Daoy (cell line): ENCODE data around the gene XRCC3. TPM values are rescaled to one million over a fixed set of nuclear protein-coding genes. Genes with fewer than 3 reads are reported as not detected.

Experiments used
- DNase-seq: peaks from one replicate; pipeline ENCODE4 v3.0.0-alpha.2; 2015; ENCODE audit warnings: low read depth
- total RNA-seq: library from RNA; depleted of rRNA; stranded (reverse); fragments of >200 nt; shearing (Covaris generic); gene quantifications from 2 replicates; pipeline ENCODE4 v1.2.3, GENCODE V29; 2014

XRCC3 gene
- total RNA-seq, 1 experiment from 2014 or later, result 48.5 TPM

DNA sequence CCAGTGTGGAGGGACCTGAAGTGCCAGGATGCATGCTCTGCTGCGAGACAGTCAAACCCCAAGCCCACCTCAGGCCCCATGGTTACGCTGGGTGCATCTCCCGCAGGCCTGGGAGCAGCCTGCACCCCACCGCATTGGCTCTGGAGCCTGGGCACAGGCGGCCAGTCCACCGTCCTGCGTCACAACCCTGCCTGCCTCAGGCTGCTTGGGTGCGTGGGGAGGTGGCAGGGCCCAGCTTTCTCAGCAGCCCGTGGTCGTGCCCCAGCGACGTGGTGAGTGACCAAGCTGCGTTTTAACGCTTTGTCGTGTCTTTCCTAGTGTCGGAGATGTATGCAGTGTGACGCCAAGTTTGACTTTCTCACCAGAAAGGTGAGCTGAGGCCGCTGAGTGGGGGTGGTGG is 11.2 kb upstream of the XRCC3 start:
- DNase-seq, result no peak

DNA sequence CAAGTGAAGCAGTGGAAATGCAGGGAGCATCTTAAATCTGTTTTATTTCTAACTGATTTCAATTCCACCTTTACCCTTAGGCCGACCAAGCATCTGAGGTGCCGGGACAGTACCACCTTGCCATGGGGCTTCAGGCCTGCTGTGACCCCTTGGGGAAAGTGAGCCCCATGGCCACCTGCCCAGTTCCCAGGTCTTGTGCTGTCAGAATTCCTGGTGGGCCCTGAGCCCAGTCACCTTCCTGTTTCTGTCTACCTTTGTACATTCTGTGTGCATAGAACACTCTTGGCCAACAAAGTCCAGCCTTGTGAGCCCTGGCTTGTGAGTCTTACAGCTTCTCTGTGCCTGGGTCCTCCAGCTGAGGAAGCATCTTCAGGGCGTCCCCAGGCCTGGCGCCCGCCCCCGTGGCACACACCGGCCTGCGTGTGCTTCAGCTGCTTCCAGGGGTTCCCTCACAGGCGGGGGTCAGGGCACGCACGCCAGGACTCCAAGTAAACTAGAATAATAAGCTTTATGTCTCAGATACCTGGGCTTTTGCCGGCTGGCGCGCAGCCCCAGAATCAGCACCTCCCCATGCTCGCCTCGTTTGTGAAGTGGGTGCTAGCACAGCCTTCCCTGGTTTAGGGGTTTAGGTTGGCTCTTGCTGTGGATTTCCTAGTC is 10.6 kb upstream of the XRCC3 start:
- no peak for DNase-seq

DNA sequence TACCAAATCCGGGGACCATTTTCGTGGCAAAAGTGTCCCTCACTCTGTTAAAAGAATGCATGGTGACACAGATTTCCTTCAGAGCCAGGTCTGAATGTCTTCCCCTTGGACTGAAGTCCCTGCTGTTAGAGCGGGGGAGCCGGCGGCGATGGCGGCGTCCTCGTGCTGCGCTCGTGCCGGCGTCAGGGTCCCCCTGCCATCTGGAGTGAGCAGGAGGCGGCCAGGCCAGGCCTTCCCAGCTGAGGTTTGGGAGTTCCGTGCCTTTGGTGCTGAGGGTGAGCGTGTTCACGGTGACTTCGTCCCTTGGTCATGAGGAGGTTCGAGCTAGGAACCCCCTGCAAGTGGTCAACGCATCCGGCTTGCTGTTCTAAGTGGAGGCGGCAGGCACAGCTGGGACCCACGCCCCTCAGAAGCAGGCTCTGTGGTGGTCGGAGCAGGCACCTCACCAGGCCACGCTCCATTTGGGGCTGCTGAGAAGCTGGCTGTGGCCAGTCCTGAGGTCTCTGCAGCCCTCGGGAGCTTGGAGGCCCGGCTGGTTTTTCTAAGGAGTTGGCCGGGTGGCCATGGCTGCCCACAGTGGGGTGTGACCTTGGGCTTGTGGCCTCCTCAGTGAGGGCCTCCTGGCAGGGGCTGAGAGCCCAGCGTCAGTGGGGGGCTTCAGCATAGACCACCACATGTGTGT is 9.9 kb upstream of the XRCC3 start:
- no peak for DNase-seq

DNA sequence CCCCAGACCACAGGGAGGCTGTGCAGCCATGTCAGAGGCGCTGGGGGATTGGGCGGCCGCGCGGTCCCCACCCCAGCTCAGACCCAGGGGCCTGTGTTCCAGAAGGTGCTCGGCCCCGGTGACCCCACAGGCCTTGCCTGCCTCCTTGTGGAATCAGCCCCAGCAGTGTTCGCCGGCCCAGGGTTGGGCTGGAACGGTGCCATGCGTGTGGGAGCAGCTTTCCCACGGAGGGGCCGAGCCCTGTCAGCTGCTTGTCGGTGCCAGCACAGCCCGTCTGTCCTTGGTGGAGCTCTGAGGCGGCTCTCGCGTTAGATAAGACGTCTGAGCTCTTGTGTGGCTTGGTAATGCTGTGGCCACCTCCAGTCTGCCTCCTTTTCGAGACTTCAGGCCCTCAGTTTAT is 8.9 kb upstream of the XRCC3 start:
- DNase-seq, result peak; percentile 66

DNA sequence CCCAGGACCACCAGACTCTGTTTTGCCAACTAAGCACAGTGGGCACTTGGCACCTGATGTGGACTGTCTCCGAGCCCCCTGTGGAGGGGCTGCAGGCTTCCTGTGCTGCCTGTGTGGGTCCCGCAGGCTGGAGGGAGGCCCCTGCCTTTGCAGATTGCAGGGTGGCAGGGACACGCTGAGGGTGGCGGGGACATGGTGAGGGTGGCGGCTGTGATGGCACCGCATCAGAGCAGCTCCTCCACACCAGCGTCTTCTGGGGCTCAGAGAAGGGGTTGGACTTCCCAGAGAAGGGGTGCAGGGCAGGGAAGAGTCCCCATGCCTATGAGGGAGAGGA is 8.5 kb upstream of the XRCC3 start:
- DNase-seq, result no peak

DNA sequence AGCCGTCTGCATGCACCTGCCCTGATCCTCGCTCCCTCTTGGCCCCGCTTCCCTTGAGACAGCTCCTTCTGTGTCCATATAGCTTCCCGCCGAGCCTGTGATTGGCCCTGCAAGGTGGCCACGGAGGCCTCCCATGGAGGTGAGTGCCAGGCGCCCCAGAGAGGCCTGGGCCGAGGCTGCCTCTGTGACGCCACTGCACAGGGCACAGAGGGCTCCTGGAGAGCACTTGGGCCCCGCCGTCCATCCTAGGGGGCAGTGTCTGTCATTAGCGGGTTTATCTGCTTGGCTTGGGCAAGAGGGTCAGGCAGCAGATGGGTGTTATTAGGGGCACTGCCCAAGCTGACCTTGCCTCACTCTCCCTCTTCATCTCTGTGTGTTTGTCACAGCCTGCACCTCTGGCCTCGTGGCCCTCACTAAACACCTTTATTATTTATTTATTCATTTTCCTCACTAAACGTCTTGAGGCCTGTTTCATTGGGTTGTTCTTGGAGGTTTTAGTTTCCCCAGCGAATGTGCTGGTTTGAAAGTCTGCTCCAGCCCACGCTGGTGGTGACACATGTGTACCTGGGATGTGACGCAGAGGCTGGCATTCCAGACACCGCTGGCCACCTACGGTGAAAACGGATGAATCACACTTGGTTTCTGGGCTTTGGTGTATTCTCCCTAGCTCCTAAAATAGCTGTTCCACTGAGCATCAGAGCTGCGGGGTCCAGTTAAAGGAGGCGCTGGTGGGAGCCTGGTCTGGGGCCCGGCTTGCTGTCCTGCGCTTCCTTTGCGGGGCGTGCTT is 6.3 kb upstream of the XRCC3 start:
- peak; percentile 95 for DNase-seq

DNA sequence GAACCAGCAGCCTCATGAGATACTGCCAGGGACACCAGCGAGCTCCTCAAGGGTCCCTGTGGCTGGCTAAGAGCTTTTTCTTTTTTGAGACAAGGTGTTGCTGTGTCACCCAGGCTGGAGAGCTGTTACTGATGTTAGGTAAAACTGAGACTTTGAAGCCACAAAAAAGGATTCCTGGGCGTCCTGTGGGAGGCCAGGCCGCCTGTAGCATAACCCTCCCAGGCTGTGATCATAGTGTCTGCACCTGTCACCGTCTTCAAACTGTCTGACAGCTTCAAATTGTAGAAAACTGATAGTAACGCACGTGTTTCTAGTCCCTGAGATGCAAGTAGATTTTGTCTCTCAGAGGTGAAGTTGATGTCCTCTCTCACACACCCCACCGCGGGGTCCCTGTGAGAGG is 4.5 kb upstream of the XRCC3 start:
- no peak for DNase-seq

DNA sequence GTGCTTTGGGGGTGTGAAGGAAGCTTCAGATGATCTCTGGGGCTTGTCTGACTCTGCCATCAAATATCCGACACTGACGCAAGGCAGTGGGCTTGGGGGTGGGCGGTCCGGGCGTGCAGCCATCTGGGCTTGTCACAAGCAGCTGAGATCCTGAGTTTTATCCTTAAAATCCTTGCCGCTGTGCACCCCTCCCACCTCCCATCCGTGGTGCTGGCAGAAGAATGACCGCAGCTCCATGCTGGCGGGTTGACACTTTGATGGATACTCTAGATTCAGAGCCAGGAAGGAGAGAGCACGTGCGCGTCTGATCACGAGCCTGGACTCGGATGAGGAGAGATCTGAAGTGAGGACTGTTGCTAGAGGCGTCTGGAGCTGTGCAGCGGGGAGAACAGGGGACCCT is 3.3 kb upstream of the XRCC3 start:
- no peak for DNase-seq

DNA sequence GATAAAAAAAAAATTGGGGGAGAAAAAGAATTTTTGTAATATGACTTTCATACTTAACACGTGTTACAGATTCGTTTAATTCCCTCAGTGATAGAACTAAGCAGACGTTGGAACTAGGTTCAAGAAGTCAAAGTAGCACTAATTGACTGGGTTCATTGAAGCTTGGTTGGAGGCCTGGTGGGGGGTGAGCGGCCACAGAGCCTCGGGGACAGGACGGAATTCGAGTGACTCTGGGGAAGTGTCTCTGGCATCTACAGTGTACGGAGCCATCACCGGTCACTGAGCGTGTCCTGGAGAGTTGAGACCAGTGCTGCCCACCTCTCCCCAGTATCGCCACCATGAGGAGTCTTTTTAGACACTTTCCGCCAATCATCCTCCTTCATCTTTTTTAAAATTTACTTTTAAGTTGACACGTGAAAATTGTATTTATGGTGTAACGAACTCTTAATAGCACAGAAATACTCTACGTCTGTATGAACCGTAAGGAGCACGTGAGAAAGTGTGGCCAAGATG is 1.7 kb upstream of the XRCC3 start:
- no peak for DNase-seq

DNA sequence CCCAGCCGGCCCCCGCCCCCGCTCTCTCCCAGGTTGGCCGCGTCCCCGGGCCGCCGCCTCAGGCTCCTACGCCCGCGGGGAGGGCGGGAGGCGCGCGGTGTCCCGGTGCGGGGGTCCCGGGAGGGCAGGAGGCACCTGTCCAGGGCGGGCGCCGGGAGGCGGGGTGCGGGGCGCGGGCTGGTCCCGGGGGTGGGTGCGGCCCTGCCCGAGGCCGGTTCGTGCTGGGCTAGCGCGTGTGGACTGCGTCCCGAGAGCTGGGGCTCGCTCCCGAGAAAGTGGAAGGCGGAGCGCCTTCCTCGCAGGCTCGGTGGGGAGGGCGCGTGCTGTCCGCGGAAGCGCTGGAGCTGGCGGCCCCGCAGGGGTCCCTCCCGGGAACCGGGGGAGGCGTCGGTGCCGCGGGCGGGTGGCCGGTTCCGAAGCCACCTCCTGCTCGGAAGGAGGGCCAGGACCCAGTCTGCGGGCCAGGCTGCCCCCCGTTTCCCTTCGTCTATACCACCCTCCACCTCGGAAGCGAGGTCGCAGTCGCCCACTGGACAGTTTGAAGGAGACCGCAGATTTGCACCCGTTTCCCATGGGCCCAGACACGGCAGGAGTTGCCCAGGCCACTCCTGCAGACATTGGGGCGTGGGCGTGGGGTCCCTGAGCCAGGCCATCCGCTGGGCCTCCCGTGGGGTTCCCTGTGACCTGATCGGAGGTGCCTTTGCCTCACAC is 995 bp upstream of the XRCC3 start:
- DNase-seq, result peak; percentile 39

DNA sequence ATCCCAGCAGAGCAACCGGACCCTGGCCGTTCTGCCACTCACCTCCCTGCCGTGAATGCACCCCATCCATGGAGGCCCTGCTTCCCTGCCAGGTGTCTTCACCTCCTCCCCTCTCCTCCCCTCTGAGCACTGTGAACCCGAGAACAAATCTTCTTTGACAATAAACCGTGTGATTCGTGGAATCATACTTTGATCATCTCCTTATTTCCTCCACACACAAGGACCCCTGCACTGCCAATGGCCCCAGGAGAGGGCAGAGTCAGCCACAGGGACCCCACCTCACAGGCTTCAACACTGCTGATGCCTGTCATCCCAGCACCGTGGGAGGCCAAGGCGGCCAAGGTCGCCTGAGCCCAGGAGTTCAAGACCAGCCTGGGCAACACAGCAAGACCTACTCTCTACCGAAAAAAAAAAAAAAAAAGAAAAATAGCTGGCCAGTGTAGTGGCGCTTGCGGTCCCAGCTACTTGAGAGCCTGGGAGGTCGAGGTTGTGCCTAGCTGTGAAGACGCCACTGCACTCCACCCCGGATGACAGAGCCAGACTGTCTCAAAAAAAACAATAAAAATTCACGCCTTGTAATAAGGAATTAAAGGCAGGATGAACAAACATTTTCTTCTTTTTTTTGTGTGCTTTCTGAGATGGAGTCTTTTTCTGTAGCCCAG is 1.1 kb downstream of the XRCC3 start:
- DNase-seq, result no peak

DNA sequence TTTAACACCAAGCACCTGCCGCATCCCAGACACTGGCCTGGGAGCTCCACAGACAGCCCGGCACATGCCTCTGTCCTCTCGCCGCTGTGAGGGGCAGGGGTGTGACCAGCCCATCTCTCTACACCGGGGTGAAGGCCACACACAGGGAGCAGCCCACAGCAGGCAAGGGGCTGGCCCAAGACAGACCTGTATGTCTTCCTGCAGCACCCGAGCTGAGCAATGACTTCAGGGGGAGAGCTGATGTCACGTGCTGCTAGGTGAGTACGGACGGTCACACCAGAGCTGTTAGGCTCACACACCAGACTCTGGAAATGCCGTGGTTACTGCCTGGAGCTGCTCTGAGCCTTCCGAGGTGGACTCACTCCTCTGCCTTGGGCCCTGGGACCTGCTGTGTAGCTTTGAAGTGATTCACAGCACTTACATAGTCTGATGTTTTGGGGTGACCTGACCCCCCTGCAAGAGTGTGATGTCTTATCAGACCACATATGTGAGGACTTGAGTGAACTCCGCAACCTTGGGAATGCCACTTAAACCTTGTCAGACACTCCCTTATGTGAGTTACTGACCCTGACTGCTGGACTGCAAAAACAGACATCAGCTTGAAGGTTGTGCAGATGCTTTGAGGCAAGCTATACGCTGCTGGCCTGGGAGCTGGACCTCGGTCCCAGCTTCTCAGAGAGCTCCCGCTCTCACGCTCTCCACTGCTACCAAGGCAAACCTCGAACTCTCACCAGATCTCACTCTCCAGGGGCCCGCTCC is 1.8 kb downstream of the XRCC3 start:
- no peak for DNase-seq

DNA sequence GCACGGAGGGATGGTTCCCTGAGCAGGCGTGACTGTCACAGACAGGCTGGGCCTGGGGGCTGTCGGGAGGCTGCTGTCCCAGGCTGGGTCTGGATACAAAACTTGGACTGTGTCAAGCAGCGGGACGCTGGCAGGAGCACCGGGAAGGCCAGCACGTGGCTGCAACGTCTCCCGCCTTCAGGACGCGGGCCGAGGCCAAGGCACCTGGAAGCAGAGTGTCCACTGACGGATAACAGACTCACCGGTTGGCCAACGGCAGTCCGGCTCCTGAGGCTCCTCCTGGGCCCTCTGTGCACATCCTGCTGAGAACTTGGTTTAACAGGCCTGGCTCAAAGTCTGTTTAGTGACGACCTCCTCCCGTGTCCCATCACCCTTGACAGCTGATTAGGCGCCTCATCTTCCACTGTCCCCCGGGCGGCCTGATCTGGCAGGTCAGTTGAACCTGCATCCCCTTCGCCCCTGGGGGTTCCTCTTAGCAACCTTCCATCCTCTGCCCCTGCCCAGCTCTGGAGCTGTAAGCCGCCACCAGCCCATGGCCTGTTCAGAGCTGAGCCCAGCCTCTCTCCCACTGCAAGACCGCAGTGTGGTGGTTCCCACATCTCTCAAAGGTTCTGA is 2.5 kb downstream of the XRCC3 start:
- DNase-seq, result no peak

DNA sequence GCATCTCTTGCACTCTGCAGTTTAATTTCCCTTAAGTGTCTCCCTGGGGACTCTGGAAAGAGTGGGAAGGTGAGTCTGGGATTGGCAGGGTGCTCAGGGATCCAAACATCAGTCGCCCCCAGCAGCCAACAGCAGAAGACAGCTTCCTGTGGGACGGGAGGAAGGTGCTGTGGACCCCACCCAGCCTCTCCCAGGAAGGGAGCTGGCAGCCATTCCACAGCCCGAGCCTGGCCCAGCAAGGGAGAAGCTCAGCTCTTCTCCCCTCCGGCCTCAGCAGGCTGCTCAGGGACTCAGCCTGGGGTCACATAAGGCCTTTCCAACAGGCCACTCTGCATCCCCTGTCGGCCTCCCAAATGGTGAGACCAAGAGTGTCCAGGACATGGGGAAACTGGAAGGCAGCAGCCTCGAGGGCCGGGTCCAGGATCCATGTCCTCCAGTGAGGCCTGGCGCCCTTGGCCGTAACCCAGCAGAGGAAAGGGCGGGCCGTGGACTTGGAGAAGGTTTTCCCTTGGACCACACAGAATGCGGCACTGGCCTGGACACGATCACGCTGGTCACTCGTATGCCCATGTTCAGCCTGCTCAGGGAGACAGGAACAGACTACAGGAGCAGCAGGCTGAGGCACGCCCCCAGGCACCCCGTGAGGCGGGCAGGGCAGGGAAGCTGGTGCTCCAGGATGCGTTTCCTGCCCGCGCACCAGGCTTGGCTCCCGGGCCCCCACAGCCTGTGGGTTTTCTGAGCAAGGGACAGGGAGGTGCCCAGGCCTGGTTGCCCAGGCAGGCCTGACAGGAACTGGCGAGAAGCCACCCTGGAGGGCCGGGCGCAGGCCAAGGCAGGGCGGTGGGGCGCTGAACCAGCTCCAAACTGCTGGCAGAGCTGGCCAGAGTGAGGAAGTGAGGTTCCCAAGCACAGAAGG is 3.5 kb downstream of the XRCC3 start:
- DNase-seq, result no peak

DNA sequence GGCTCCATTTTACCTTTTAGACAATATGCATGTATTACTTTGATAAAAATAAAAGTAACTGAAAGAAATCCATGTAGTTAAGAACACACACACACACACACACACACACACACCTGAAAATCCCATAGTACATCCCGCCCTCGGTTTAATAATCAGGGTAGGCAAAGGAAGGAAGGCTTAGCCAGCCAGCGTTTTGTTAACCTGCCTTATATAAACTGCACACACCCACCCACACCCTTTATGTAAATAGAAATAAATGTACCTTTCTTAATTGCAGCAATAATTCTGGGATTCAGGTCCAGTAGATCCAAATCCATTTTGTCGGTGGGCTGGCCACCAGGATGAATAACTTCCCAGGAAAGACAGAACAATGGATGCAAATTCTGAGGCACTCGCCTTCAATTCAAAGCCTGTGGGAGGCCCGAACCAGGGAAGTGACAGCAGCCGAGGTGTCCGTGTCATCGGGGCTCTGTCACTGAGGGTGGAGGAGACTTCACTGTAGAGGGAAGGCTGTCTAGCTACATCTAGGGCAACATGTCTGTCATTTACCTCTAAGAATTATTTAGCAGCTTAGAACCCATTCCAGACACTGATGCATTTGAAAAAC is 4.4 kb downstream of the XRCC3 start:
- no peak for DNase-seq

DNA sequence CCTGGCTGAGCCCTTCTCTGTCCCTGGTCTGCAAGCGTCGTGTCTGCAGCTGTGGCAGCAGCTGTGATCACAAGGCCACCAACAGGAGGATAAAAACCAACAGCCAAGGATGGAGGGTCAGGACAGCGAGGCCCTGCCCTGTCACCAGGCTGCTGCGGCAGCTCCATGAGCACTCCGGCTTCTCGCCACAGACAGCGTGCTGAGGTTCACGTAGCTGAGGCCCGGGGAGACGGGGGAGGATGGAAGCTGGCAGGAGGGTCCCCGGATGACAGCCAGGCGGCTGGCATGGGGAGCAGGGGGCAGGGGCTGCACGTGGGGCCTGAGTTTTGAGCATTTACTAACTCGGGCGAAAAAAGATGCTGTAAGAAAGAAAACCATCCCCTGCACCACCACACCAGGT is 5.4 kb downstream of the XRCC3 start:
- DNase-seq, result no peak

DNA sequence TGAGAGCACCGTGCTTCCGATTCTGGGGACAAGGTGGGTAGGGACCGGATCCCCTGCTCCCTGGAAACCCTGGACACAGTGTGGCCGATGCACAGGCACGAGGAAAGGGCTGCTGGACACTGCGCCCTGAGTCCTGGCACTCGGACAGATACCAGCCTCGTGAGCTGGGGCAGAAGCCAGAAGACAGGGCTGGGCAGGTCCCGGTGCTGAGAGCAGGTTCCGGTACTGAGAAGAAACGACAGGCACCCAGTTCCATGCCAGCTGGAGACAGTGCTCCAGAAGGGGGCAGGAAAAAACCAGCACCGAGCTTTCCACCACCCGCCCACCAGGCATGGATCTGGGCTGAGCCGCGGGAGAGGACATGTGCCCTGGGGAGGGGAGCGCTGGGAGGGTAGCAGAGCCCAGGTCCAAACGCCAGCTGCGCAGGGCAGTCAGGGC is 6.5 kb downstream of the XRCC3 start:
- no peak for DNase-seq

DNA sequence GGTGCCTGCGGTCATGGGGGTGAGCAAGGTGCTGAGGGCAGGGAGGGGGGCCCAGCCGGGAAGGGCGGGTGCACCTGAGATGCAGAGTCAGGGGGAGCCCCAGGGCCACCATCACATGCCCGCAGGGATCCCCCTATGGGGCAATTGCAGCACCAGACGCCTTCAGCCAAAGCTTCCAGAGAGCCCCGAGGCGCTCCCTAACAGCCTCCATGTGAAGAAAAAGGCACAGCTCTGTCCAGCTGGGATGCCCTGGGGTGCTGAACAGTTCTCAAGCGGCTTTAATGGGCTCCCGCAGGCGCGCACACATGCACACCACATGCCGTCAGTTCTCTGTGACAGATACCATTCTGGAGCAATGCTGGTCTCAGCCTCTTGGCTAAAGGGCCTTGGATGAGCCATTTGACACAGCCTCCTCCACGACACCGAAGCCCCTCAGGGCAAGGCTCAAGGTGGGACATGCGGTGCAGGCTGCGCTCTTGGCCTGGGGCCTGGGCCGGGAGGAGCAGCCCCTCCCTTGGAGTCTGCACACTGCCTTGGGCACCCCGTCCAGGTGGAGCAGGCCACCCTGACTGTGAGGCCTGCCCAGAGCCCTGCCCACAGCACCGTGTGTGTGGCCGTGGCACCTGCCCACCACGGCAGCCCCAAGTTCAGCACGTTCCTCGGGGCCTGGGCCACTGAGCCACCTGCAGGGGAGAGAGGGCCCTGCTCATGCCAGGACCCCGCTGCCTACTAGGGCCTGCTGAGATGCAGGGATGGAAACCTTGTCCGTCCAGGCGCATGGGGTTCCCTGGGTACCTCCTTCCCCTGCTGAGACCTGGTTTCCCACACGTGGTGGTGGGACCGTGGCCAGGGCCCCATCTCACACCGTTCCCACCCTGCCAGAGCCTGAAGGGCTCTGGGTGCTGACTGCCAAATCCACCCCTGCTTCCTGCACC is 7.7 kb downstream of the XRCC3 start:
- DNase-seq, result no peak
